SU-DHL-6 (cell line): ENCODE results near the gene ACVR1B.

Experiments
- H2AFZ ChIP-seq: fragments of 200-600 bp; sonication (generic); 2 replicates; pipeline ENCODE4 v1.6.1; 2014; ENCODE audit warnings: low read depth, mild to moderate bottlenecking, moderate library complexity, mixed read lengths, antibody characterized with exemption, low read length; ENCODE audit not compliant: severe bottlenecking
- H3F3A ChIP-seq: fragments of 200-600 bp; shearing (Covaris generic); 2 replicates; pipeline ENCODE4 v1.6.0; 2016; ENCODE audit warnings: antibody characterized with exemption, mild to moderate bottlenecking; ENCODE audit not compliant: insufficient read depth
- H3K27ac ChIP-seq: fragments of 200-600 bp; sonication (generic); 2 replicates; pipeline ENCODE4 v1.5.1; 2016; ENCODE audit warnings: low read depth, mild to moderate bottlenecking, low read length, moderate library complexity, mixed read lengths
- H3K27me3 ChIP-seq: fragments of 200-600 bp; sonication (generic), shearing (Covaris generic); 2 replicates; pipeline ENCODE4 v1.6.0; 2014; ENCODE audit warnings: mild to moderate bottlenecking, low read length
- H3K36me3 ChIP-seq: fragments of 200-600 bp; sonication (generic); 2 replicates; pipeline ENCODE4 v1.6.1; 2014; ENCODE audit warnings: mild to moderate bottlenecking, low read length, mixed read lengths
- H3K4me2 ChIP-seq: fragments of 300-600, 200-600 bp; shearing (Covaris generic), sonication (generic); 2 replicates; pipeline ENCODE4 v1.6.0; 2014; ENCODE audit warnings: low read length, low read depth, mild to moderate bottlenecking; ENCODE audit not compliant: poor library complexity, severe bottlenecking
- H3K4me3 ChIP-seq: fragments of 200-600 bp; sonication (generic); 2 replicates; pipeline ENCODE4 v1.5.1; 2014; ENCODE audit warnings: antibody characterized with exemption, low read length, mild to moderate bottlenecking, mixed read lengths; ENCODE audit not compliant: insufficient read depth, poor library complexity, severe bottlenecking
- H3K79me2 ChIP-seq: fragments of 200-600 bp; sonication (generic); 2 replicates; pipeline ENCODE4 v1.6.1; 2014; ENCODE audit warnings: mild to moderate bottlenecking, low read length, moderate library complexity; ENCODE audit not compliant: insufficient read depth
- H3K9ac ChIP-seq: fragments of 200-600 bp; sonication (generic); 2 replicates; pipeline ENCODE4 v1.7.0; 2014; ENCODE audit warnings: mild to moderate bottlenecking, low read length
- H3K9me2 ChIP-seq: fragments of 200-600 bp; sonication (generic); replicated peaks from 2 replicates; pipeline ENCODE4 v1.6.1; 2014; ENCODE audit warnings: low read length; ENCODE audit not compliant: insufficient read depth
- H3K9me3 ChIP-seq: fragments of 200-600 bp; sonication (generic); 2 replicates; pipeline ENCODE4 v1.6.1; 2014; ENCODE audit warnings: low read length, mixed read lengths; ENCODE audit not compliant: insufficient read depth
- H4K20me1 ChIP-seq: fragments of 200-600 bp; sonication (generic); 2 replicates; pipeline ENCODE4 v1.6.1; 2014; ENCODE audit warnings: low read depth, mild to moderate bottlenecking, antibody characterized with exemption, low read length, moderate library complexity, mixed read lengths
- EZH2phosphoT487 ChIP-seq: fragments of 200-600 bp; sonication (generic), shearing (Covaris generic); conservative IDR thresholded peaks from 2 replicates; pipeline ENCODE4 v1.6.1; 2018; ENCODE audit warnings: mild to moderate bottlenecking, antibody characterized with exemption, low read length, moderate library complexity, mixed read lengths
- TF ChIP-seq, protein P1 (sequence below): fragments of 200-600 bp; sonication (generic); IDR thresholded peaks from one replicate; pipeline ENCODE4 v1.5.1; 2017; ENCODE audit warnings: antibody characterized with exemption, mild to moderate bottlenecking, low read length, moderate library complexity; ENCODE audit not compliant: insufficient read depth, poor library complexity, severe bottlenecking

Gene ACVR1B

DNA sequence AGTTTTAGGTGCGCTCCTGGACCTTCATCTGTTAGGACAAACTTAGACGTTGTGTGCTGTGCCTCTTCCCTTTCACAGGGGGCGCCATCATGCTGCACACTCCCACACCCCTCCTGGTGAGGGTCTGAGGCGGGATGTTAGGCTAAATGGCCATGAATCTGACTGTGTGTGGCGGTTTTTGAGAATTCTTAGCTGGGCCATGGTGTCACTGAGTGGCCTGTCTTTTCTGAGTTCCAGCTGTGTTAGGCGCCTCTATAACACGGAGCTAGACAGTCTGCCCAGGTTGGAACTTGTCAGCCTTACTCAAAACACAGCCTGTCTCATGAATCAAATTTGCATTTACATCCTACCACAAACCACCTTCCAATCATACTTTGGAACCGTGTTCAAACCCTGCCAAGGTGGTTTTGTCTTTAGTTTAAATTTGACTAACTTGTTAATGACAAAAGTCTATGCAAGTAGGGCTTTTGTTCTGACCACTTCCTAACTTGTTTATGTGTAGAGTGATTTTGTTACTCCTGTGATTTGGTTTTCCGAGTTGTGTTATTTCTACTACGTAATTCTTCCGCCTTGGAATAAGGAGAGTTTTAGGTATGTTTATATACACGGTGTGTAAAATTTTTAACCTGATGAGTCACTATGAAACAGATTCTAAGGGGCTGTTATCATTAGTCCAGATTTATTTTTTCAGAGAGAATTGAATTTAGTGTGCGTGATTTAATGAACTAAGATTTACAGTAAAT is 19.6 kb downstream of the ACVR1B start:
- no peaks in the 10 kb centered on the region for H3K9me3 ChIP-seq

DNA sequence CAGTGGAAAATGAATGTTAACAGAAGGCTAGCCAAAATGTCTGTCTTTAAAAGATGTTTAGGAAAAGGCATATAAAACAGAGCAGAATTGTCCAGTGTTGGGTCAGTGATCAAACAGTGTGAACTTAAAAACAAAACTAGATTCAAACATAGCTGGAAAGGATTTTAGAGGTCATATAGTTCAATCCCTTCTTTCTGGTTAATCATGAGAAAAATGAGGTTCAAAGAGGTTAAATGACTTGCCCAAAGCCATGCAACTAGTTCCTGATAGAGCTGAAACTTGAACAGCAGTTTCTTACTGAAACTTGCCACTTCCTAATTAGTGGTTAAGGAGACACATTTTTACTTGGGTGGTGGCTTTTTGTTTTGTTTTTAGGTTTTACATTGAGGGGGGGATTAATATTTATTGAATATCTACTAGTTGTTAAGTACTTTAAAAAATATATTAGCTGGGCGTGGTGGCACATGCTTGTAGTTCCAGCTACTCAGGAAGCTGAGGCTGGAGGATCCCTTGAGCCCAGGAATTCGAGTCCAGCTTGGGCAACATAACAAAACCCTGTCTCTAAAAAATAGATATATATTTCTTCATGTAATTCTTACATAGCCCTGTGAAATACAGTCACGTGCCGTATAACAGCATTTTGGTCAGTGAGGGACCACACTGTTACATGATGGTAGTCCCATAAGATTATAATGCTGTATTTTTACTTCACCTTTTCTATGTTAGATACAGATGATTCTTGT is 20.4 kb downstream of the ACVR1B start:
- Histone ChIP-seq H4K20me1 (no peaks in the 10 kb centered on the region; the same call in 1 of the 2 replicates), H3K79me2 (no peaks in the 10 kb centered on the region), H2AFZ (no peak overlapping the region), H3K36me3 (no peaks in the 10 kb centered on the region), H3K9me3 (no peaks in the 10 kb centered on the region), H3K4me3 (no peak overlapping the region), H3K9me2 (no peaks in the 10 kb centered on the region), H3K4me2 (no peak overlapping the region), H3K27me3 (no peaks in the 10 kb centered on the region), H3F3A (no peaks in the 10 kb centered on the region), H3K27ac (no peak overlapping the region), H3K9ac (no peak overlapping the region)
- TF ChIP-seq, protein P1, sequence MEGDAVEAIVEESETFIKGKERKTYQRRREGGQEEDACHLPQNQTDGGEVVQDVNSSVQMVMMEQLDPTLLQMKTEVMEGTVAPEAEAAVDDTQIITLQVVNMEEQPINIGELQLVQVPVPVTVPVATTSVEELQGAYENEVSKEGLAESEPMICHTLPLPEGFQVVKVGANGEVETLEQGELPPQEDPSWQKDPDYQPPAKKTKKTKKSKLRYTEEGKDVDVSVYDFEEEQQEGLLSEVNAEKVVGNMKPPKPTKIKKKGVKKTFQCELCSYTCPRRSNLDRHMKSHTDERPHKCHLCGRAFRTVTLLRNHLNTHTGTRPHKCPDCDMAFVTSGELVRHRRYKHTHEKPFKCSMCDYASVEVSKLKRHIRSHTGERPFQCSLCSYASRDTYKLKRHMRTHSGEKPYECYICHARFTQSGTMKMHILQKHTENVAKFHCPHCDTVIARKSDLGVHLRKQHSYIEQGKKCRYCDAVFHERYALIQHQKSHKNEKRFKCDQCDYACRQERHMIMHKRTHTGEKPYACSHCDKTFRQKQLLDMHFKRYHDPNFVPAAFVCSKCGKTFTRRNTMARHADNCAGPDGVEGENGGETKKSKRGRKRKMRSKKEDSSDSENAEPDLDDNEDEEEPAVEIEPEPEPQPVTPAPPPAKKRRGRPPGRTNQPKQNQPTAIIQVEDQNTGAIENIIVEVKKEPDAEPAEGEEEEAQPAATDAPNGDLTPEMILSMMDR, result no peak
- TF ChIP-seq EZH2phosphoT487, result no peak

More for the DNA sequence above, 19.6 kb downstream of the ACVR1B start:
- TF ChIP-seq, protein P1, result peak; percentile 40
- TF ChIP-seq EZH2phosphoT487, result no peak
- Histone ChIP-seq H3K9me2 (no peaks in the 10 kb centered on the region), H3K9ac (no peak overlapping the region), H3F3A (no peaks in the 10 kb centered on the region), H3K36me3 (no peaks in the 10 kb centered on the region), H4K20me1 (no peaks in the 10 kb centered on the region; the same call in 1 of the 2 replicates), H3K4me3 (no peak overlapping the region), H3K27me3 (no peaks in the 10 kb centered on the region), H3K4me2 (no peak overlapping the region), H2AFZ (no peak overlapping the region), H3K27ac (no peak overlapping the region), H3K79me2 (no peaks in the 10 kb centered on the region)

DNA sequence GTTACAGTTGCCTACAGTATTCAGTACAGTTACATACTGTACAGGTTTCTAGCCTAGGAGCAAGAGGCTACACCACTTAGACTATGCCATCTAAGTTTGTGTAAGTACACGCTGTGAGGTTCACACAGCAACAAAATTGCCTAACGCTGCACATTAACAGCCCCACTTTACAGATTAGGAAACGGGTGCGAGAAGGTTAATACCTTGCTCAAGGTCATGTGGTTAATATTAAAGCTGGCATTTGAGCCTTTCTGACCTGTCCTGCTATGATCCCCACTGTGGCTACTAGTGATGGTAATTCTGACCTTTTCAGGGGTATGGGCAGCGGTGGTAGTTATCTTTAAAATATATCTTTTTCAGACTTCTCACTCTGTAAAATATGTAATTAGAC is 20.9 kb downstream of the ACVR1B start:
- H3K79me2 ChIP-seq, result no peaks in the 10 kb centered on the region
- H3K4me3 ChIP-seq, result no peak overlapping the region
- H3K9me3 ChIP-seq, result no peaks in the 10 kb centered on the region
- no peaks in the 10 kb centered on the region; the same call in 1 of the 2 replicates for H4K20me1 ChIP-seq
- H3K9me2 ChIP-seq, result no peaks in the 10 kb centered on the region
- H3F3A ChIP-seq, result no peaks in the 10 kb centered on the region
- TF ChIP-seq EZH2phosphoT487, result no peak
- TF ChIP-seq, protein P1, result no peak
- H3K27me3 ChIP-seq, result no peaks in the 10 kb centered on the region
- H3K36me3 ChIP-seq, result no peaks in the 10 kb centered on the region
- H3K9ac ChIP-seq, result no peak overlapping the region
- no peak overlapping the region for H3K4me2 ChIP-seq
- H2AFZ ChIP-seq, result no peak overlapping the region
- H3K27ac ChIP-seq, result no peak overlapping the region
